Measurements from ENCODE around the gene ANTKMT. TPM values are rescaled to one million over a fixed set of nuclear protein-coding genes. Genes with fewer than 3 reads are reported as not detected.

Gene ANTKMT
- total RNA-seq, 2 donors from 2014 or later = 36.5 to 37.5 TPM

- no peak overlapping the region for H3K4me3 ChIP-seq
- no peak overlapping the region for H3K27ac ChIP-seq
- TF ChIP-seq CTCF (IDR thresholded peaks at IDR 0.05) = no peak
- H3K4me1 ChIP-seq = no peaks in the 10 kb centered on the region
- H3K36me3 ChIP-seq = no peaks in the 10 kb centered on the region
- no peaks in the 10 kb centered on the region for H3K9me3 ChIP-seq
- no peaks in the 10 kb centered on the region for H3K27me3 ChIP-seq
- no peak for DNase-seq (ENCODE audit: low spot score)
Measured at GRCh38 chr16:767743-768235, 46.8 kb downstream of the ANTKMT start.

GRCh38 chr16:768428-768827, 47.5 kb downstream of the ANTKMT start:
- no peaks in the 10 kb centered on the region for H3K36me3 ChIP-seq
- H3K9me3 ChIP-seq = no peaks in the 10 kb centered on the region
- no peak overlapping the region for H3K4me3 ChIP-seq
- no peak overlapping the region for H3K27ac ChIP-seq
- no peaks in the 10 kb centered on the region for H3K4me1 ChIP-seq
- H3K27me3 ChIP-seq = no peaks in the 10 kb centered on the region
- no peak for DNase-seq (ENCODE audit: low spot score)
- no peak for TF ChIP-seq CTCF (IDR thresholded peaks at IDR 0.05)

GRCh38 chr16:769184-769784, 48.3 kb downstream of the ANTKMT start:
- H3K4me1 ChIP-seq = no peaks in the 10 kb centered on the region
- no peak overlapping the region for H3K4me3 ChIP-seq
- TF ChIP-seq CTCF (IDR thresholded peaks at IDR 0.05) = no peak
- H3K36me3 ChIP-seq = no peaks in the 10 kb centered on the region
- no peaks in the 10 kb centered on the region for H3K27me3 ChIP-seq
- no peaks in the 10 kb centered on the region for H3K9me3 ChIP-seq
- H3K27ac ChIP-seq = no peak overlapping the region
- DNase-seq (ENCODE audit: low spot score) = no peak

GRCh38 chr16:769934-770333, 49.0 kb downstream of the ANTKMT start:
- DNase-seq (ENCODE audit: low spot score) = no peak
- H3K27ac ChIP-seq = no peak overlapping the region
- no peaks in the 10 kb centered on the region for H3K9me3 ChIP-seq
- H3K4me1 ChIP-seq = no peaks in the 10 kb centered on the region
- no peaks in the 10 kb centered on the region for H3K36me3 ChIP-seq
- no peaks in the 10 kb centered on the region for H3K27me3 ChIP-seq
- no peak for TF ChIP-seq CTCF (IDR thresholded peaks at IDR 0.05)
- H3K4me3 ChIP-seq = no peak overlapping the region

GRCh38 chr16:770411-770810, 49.5 kb downstream of the ANTKMT start:
- no peak for TF ChIP-seq CTCF (IDR thresholded peaks at IDR 0.05)
- Histone ChIP-seq H3K4me3 (no peak overlapping the region), H3K4me1 (no peaks in the 10 kb centered on the region), H3K27ac (no peak overlapping the region), H3K27me3 (no peaks in the 10 kb centered on the region), H3K9me3 (no peaks in the 10 kb centered on the region), H3K36me3 (no peaks in the 10 kb centered on the region)
- no peak for DNase-seq (ENCODE audit: low spot score)

MicroRNAs encoded within 50 kb of the gene (microRNA counts, 767-probe panel; counts per million panel counts)
- 0 to 1,480 counts per million in 2 donors for microRNA hsa-miR-662

Small RNA genes lying within 50 kb of the gene (microRNA-seq; reads per million reads assigned to microRNA genes)
- 0 reads per million in 2 donors for gene MIR662 (ENCODE audit: borderline number of aligned reads in 2 of 2, borderline replicate concordance in 1 of 2)

Other genes starting within 250 kb of the ANTKMT start
- gene CAPN15, start 193.4 kb upstream of the ANTKMT start, total RNA-seq = 10 to 100 TPM; 18.5 to 28.1 TPM
- gene PRR35, start 160.8 kb upstream of the ANTKMT start, total RNA-seq = not detected
- under 1 TPM; 0.43 to 0.74 TPM for gene NHLRC4, start 154.1 kb upstream of the ANTKMT start, total RNA-seq
- gene PIGQ, start 151.2 kb upstream of the ANTKMT start, total RNA-seq = 10 to 100 TPM; 20.8 to 21.0 TPM
- gene RAB40C, start 131.1 kb upstream of the ANTKMT start, total RNA-seq = 10 to 100 TPM; 11.1 to 13.5 TPM
- under 1 TPM; 0.52 to 0.71 TPM for gene WFIKKN1, start 90.2 kb upstream of the ANTKMT start, total RNA-seq
- 100 to 1,000 TPM; 103 to 137 TPM for gene METTL26, start 84.8 kb upstream of the ANTKMT start, total RNA-seq
- 100 to 1,000 TPM; 110 to 121 TPM for gene MCRIP2, start 79.3 kb upstream of the ANTKMT start, total RNA-seq
- 1 to 10 TPM; 3.0 to 5.7 TPM for gene WDR90, start 71.8 kb upstream of the ANTKMT start, total RNA-seq
- gene RHOT2, start 53.0 kb upstream of the ANTKMT start, total RNA-seq = 10 to 100 TPM; 37.8 to 42.8 TPM
- 1 to 10 TPM in 1 of 2 donors, under 1 TPM in 1; 0.67 to 1.3 TPM for gene RHBDL1, start 45.5 kb upstream of the ANTKMT start, total RNA-seq
- 100 to 1,000 TPM; 135 to 186 TPM for gene STUB1, start 40.7 kb upstream of the ANTKMT start, total RNA-seq
- 10 to 100 TPM; 76.4 to 82.1 TPM for gene JMJD8, start 36.8 kb upstream of the ANTKMT start, total RNA-seq
- 10 to 100 TPM in 1 of 2 donors, 1 to 10 TPM in 1; 8.1 to 10.3 TPM for gene WDR24, start 30.7 kb upstream of the ANTKMT start, total RNA-seq
- gene FBXL16, start 15.3 kb upstream of the ANTKMT start, total RNA-seq = 1 to 10 TPM; 1.3 to 1.7 TPM
- 10 to 100 TPM; 58.9 to 61.3 TPM for gene METRN, start 6.0 kb upstream of the ANTKMT start, total RNA-seq
- gene CCDC78, start 5.3 kb downstream of the ANTKMT start, total RNA-seq = under 1 TPM; 0.43 to 0.56 TPM
- 1 to 10 TPM; 9.6 to 9.7 TPM for gene HAGHL, start 6.0 kb downstream of the ANTKMT start, total RNA-seq
- 10 to 100 TPM; 23.3 to 25.5 TPM for gene CIAO3, start 19.9 kb downstream of the ANTKMT start, total RNA-seq
- gene MSLN, start 39.6 kb downstream of the ANTKMT start, total RNA-seq = 10 to 100 TPM; 44.8 to 94.6 TPM
- gene RPUSD1, start 67.2 kb downstream of the ANTKMT start, total RNA-seq = 10 to 100 TPM; 11.4 to 13.2 TPM
- 1 to 10 TPM; 1.8 to 2.3 TPM for gene CHTF18, start 67.5 kb downstream of the ANTKMT start, total RNA-seq
- not detected for gene GNG13, start 79.6 kb downstream of the ANTKMT start, total RNA-seq
- 10 to 100 TPM; 11.9 to 14.1 TPM for gene LMF1, start 249.8 kb downstream of the ANTKMT start, total RNA-seq

Data from right atrium auricular region (tissue), 2 donors.